Measurements from ENCODE around the gene SNRNP200. TPM values are rescaled to one million over a fixed set of nuclear protein-coding genes. Genes with fewer than 3 reads are reported as not detected.

The SNRNP200 gene
- polyA plus RNA-seq, 1 donor (not counting 4 experiments of a cell fraction or from before 2014, with no cell fraction given): 78.4 TPM

DNA sequence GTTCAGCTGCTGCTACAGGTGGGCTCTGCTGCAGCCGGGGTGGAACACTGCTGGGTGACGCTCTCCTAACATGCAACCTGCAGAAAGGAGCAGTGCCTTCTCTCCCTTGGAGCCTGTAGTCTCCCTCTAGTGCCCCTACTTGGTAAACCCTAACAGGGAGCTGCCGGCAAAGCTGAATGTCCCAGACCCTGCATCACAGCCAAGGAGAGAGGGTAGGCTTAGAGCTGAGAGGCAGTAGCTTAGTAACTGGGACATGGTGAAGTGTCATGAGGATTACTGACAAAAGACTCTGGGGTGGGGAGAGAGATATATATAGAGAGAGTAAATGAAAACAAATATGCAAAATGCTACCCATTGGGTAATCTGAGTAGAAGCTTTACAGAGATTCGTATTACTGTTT is 40.1 kb upstream of the SNRNP200 start:
- dilution Hi-C loops (cut with MboI; ENCODE audit: extremely low pct_ligation_motif_present, low sequenced_read_pairs): no loop called here
- Histone ChIP-seq H3K36me3 (ENCODE audit: control insufficient read depth in 2 of 2, extremely low read depth in 1 of 2, insufficient read depth in 2 of 2, low read length in 2 of 2) (peaks cover 0 to 27% of the 10 kb centered on the region in 2 experiments), H3K4me2 (ENCODE audit: control insufficient read depth, extremely low read depth, insufficient read depth, low read depth, low read length) (no peak overlapping the region), H3K4me3 (ENCODE audit: control insufficient read depth in 2 of 3, extremely low read depth in 1 of 3, insufficient read depth in 2 of 3, low read depth in 1 of 3, low read length in 3 of 3) (no peak overlapping the region), H3K4me1 (ENCODE audit: control insufficient read depth, extremely low read depth, insufficient read depth, low read length) (no peaks in the 10 kb centered on the region), H3K27ac (ENCODE audit: control insufficient read depth, insufficient read depth, low read length) (no peak overlapping the region), H4K20me1 (ENCODE audit: control insufficient read depth, extremely low read depth, insufficient read depth, low read length) (no peaks in the 10 kb centered on the region), H2AFZ (ENCODE audit: control insufficient read depth, low read length) (no peak overlapping the region), H3K9me1 (ENCODE audit: control insufficient read depth, extremely low read depth, insufficient read depth, low read length) (no peaks in the 10 kb centered on the region), H3K9ac (ENCODE audit: control insufficient read depth, extremely low read depth, insufficient read depth, low read length) (no peak overlapping the region), H3K27me3 (ENCODE audit: control insufficient read depth, extremely low read depth, insufficient read depth, low read length) (no peaks in the 10 kb centered on the region), H3K79me2 (ENCODE audit: control insufficient read depth, insufficient read depth, low read length) (peaks cover 16% of the 10 kb centered on the region), H3K9me3 (ENCODE audit: control insufficient read depth, low read depth, low read length) (no peaks in the 10 kb centered on the region)
- DNase-seq (ENCODE audit: low read depth, low spot score): no peak
- TF ChIP-seq EZH2 (IDR thresholded peaks at IDR 0.05; ENCODE audit: low read length): no peak
- TF ChIP-seq, protein P1, sequence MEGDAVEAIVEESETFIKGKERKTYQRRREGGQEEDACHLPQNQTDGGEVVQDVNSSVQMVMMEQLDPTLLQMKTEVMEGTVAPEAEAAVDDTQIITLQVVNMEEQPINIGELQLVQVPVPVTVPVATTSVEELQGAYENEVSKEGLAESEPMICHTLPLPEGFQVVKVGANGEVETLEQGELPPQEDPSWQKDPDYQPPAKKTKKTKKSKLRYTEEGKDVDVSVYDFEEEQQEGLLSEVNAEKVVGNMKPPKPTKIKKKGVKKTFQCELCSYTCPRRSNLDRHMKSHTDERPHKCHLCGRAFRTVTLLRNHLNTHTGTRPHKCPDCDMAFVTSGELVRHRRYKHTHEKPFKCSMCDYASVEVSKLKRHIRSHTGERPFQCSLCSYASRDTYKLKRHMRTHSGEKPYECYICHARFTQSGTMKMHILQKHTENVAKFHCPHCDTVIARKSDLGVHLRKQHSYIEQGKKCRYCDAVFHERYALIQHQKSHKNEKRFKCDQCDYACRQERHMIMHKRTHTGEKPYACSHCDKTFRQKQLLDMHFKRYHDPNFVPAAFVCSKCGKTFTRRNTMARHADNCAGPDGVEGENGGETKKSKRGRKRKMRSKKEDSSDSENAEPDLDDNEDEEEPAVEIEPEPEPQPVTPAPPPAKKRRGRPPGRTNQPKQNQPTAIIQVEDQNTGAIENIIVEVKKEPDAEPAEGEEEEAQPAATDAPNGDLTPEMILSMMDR (optimal IDR thresholded peaks at IDR 0.05 in 1 of 3, IDR thresholded peaks at IDR 0.05 in 1 of 3, conservative IDR thresholded peaks at IDR 0.05 in 1 of 3; ENCODE audit: extremely low read depth in 1 of 3, insufficient read depth in 2 of 3, low read length in 3 of 3): no peak
- FAIRE-seq: no peak

DNA sequence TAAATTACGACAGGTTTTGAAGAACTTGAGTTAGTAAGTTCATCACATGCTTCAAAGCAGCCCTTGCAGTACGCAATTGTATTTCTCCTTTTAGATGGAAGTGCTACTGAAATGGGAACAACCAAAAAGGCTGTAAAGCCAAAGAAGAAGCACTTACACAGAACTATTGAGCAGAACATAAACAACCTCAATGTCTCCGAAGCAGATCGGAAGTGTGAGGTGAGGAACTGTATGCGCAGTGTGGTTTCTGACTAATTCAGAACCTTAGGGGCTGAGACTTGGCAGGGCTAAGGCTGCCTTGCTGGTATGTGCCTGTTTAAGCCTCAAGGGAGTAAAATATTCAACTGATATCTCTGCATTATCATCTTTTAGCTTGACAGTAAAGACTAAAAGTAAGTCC is 38.7 kb upstream of the SNRNP200 start:
- no peak overlapping the region for H3K4me3 ChIP-seq (ENCODE audit: control insufficient read depth in 2 of 3, extremely low read depth in 1 of 3, insufficient read depth in 2 of 3, low read depth in 1 of 3, low read length in 3 of 3)
- H3K9me3 ChIP-seq (ENCODE audit: control insufficient read depth, low read depth, low read length): no peaks in the 10 kb centered on the region
- FAIRE-seq (no peak), DNase-seq (ENCODE audit: low read depth, low spot score) (no peak)
- H3K36me3 ChIP-seq (ENCODE audit: control insufficient read depth in 2 of 2, extremely low read depth in 1 of 2, insufficient read depth in 2 of 2, low read length in 2 of 2): peaks cover 0 to 25% of the 10 kb centered on the region in 2 experiments
- H3K9me1 ChIP-seq (ENCODE audit: control insufficient read depth, extremely low read depth, insufficient read depth, low read length): no peaks in the 10 kb centered on the region
- H3K9ac ChIP-seq (ENCODE audit: control insufficient read depth, extremely low read depth, insufficient read depth, low read length): no peak overlapping the region
- dilution Hi-C loops (cut with MboI; ENCODE audit: extremely low pct_ligation_motif_present, low sequenced_read_pairs): no loop called here
- H4K20me1 ChIP-seq (ENCODE audit: control insufficient read depth, extremely low read depth, insufficient read depth, low read length): no peaks in the 10 kb centered on the region
- H3K27ac ChIP-seq (ENCODE audit: control insufficient read depth, insufficient read depth, low read length): no peak overlapping the region
- H3K79me2 ChIP-seq (ENCODE audit: control insufficient read depth, insufficient read depth, low read length): peaks cover 26% of the 10 kb centered on the region
- no peaks in the 10 kb centered on the region for H3K27me3 ChIP-seq (ENCODE audit: control insufficient read depth, extremely low read depth, insufficient read depth, low read length)
- TF ChIP-seq, protein P1 (optimal IDR thresholded peaks at IDR 0.05 in 1 of 3, IDR thresholded peaks at IDR 0.05 in 1 of 3, conservative IDR thresholded peaks at IDR 0.05 in 1 of 3; ENCODE audit: extremely low read depth in 1 of 3, insufficient read depth in 2 of 3, low read length in 3 of 3): no peak
- no peak for TF ChIP-seq EZH2 (IDR thresholded peaks at IDR 0.05; ENCODE audit: low read length)
- H3K4me2 ChIP-seq (ENCODE audit: control insufficient read depth, extremely low read depth, insufficient read depth, low read depth, low read length): no peak overlapping the region
- H3K4me1 ChIP-seq (ENCODE audit: control insufficient read depth, extremely low read depth, insufficient read depth, low read length): no peaks in the 10 kb centered on the region
- no peak overlapping the region for H2AFZ ChIP-seq (ENCODE audit: control insufficient read depth, low read length)
